ENCODE measurements around the gene STYXL1.

DNA sequence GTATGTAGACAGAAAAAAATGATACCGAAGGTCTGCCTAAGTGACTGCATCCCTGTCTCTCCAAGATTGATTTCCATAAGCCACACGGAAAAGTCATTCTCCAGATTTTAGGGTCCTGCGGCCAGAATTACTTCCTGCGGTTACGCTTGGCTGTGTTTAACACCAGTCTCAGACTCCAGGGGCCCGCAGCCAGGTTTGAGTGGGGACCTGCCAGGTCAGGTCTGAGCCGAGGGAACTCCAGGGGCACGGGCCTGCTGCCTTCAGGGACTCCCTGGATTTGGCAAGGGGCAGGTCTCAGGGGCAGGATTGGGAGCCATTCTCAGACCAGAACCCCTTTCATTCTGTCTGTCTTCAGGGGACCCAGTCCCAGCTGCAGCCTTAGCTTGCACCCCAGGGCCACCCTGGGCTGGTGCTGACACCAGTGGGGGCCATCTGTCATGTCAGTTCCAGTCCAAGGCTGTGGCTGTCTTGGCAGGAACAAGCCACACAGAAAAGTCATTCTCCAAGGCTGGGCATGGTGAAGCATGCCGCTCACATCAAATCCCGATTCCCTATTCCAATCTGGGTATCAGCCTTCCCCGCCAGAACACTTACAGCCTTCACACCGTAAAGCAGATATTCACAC lies 92.4 kb downstream of the STYXL1 start:
- TF ChIP-seq, protein P1, sequence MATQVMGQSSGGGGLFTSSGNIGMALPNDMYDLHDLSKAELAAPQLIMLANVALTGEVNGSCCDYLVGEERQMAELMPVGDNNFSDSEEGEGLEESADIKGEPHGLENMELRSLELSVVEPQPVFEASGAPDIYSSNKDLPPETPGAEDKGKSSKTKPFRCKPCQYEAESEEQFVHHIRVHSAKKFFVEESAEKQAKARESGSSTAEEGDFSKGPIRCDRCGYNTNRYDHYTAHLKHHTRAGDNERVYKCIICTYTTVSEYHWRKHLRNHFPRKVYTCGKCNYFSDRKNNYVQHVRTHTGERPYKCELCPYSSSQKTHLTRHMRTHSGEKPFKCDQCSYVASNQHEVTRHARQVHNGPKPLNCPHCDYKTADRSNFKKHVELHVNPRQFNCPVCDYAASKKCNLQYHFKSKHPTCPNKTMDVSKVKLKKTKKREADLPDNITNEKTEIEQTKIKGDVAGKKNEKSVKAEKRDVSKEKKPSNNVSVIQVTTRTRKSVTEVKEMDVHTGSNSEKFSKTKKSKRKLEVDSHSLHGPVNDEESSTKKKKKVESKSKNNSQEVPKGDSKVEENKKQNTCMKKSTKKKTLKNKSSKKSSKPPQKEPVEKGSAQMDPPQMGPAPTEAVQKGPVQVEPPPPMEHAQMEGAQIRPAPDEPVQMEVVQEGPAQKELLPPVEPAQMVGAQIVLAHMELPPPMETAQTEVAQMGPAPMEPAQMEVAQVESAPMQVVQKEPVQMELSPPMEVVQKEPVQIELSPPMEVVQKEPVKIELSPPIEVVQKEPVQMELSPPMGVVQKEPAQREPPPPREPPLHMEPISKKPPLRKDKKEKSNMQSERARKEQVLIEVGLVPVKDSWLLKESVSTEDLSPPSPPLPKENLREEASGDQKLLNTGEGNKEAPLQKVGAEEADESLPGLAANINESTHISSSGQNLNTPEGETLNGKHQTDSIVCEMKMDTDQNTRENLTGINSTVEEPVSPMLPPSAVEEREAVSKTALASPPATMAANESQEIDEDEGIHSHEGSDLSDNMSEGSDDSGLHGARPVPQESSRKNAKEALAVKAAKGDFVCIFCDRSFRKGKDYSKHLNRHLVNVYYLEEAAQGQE (IDR thresholded peaks at IDR 0.05) = no peak
- TF ChIP-seq, protein P2, sequence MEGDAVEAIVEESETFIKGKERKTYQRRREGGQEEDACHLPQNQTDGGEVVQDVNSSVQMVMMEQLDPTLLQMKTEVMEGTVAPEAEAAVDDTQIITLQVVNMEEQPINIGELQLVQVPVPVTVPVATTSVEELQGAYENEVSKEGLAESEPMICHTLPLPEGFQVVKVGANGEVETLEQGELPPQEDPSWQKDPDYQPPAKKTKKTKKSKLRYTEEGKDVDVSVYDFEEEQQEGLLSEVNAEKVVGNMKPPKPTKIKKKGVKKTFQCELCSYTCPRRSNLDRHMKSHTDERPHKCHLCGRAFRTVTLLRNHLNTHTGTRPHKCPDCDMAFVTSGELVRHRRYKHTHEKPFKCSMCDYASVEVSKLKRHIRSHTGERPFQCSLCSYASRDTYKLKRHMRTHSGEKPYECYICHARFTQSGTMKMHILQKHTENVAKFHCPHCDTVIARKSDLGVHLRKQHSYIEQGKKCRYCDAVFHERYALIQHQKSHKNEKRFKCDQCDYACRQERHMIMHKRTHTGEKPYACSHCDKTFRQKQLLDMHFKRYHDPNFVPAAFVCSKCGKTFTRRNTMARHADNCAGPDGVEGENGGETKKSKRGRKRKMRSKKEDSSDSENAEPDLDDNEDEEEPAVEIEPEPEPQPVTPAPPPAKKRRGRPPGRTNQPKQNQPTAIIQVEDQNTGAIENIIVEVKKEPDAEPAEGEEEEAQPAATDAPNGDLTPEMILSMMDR (IDR thresholded peaks at IDR 0.05; ENCODE audit: low read depth, low read length, missing input control) = no peak
- TF ChIP-seq, protein P3, sequence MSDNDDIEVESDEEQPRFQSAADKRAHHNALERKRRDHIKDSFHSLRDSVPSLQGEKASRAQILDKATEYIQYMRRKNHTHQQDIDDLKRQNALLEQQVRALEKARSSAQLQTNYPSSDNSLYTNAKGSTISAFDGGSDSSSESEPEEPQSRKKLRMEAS (IDR thresholded peaks at IDR 0.05) = no peak
- no peak for TF ChIP-seq GABPA (IDR thresholded peaks at IDR 0.05 in 1 of 2, conservative IDR thresholded peaks at IDR 0.05 in 1 of 2)
- TF ChIP-seq, protein P4, sequence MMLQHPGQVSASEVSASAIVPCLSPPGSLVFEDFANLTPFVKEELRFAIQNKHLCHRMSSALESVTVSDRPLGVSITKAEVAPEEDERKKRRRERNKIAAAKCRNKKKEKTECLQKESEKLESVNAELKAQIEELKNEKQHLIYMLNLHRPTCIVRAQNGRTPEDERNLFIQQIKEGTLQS (IDR thresholded peaks at IDR 0.05) = no peak
- TF ChIP-seq RAD21 (IDR thresholded peaks at IDR 0.05) = no peak
- no peak for TF ChIP-seq YY1 (IDR thresholded peaks at IDR 0.05)
- TF ChIP-seq RXRA (IDR thresholded peaks at IDR 0.05) = no peak
- no peak for TF ChIP-seq TAF1 (conservative IDR thresholded peaks at IDR 0.05)

Measured in liver (tissue), 3 donors.